Panc1 (cell line): ENCODE measurements around the gene SPATA20.

Experiments
- TF ChIP-seq, protein P1 (sequence below): fragments of 450-650 bp; IDR thresholded peaks from 2 replicates; pipeline ENCODE4 v1.5.1; 2017; ENCODE audit warnings: mild to moderate bottlenecking
- TF ChIP-seq, protein P2 (sequence below), 2 experiments: IDR thresholded peaks; 2 replicates each; pipeline ENCODE4 v1.6.1; 2011 to 2012; ENCODE audit warnings: low read depth in 2 of 2, control low read depth in 1 of 2, low read length in 1 of 2, mild to moderate bottlenecking in 1 of 2, moderate library complexity in 1 of 2; ENCODE audit not compliant: insufficient read depth in 1 of 2

DNA sequence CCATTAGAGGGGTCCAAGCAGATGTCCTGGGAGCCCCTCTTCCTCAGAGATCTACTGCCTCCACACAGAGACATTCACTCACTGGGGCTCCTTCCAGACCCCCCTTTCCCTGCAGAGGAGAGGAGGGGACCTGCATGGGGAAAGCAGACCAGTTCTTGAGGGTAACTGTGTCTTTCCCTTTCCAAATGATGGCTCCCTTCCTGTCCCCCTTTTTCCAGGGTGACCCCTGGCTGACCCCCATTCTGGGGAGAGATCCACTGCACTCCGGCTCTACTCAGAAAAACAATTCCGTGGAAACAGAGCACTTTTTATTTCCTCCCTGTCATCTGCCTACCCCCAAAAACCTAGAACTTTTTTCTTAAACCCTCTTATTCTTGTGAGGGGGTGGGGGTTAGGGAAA, 19.9 kb downstream of the SPATA20 start:
- TF ChIP-seq, protein P1, sequence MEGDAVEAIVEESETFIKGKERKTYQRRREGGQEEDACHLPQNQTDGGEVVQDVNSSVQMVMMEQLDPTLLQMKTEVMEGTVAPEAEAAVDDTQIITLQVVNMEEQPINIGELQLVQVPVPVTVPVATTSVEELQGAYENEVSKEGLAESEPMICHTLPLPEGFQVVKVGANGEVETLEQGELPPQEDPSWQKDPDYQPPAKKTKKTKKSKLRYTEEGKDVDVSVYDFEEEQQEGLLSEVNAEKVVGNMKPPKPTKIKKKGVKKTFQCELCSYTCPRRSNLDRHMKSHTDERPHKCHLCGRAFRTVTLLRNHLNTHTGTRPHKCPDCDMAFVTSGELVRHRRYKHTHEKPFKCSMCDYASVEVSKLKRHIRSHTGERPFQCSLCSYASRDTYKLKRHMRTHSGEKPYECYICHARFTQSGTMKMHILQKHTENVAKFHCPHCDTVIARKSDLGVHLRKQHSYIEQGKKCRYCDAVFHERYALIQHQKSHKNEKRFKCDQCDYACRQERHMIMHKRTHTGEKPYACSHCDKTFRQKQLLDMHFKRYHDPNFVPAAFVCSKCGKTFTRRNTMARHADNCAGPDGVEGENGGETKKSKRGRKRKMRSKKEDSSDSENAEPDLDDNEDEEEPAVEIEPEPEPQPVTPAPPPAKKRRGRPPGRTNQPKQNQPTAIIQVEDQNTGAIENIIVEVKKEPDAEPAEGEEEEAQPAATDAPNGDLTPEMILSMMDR, result no peak
- TF ChIP-seq, protein P2, sequence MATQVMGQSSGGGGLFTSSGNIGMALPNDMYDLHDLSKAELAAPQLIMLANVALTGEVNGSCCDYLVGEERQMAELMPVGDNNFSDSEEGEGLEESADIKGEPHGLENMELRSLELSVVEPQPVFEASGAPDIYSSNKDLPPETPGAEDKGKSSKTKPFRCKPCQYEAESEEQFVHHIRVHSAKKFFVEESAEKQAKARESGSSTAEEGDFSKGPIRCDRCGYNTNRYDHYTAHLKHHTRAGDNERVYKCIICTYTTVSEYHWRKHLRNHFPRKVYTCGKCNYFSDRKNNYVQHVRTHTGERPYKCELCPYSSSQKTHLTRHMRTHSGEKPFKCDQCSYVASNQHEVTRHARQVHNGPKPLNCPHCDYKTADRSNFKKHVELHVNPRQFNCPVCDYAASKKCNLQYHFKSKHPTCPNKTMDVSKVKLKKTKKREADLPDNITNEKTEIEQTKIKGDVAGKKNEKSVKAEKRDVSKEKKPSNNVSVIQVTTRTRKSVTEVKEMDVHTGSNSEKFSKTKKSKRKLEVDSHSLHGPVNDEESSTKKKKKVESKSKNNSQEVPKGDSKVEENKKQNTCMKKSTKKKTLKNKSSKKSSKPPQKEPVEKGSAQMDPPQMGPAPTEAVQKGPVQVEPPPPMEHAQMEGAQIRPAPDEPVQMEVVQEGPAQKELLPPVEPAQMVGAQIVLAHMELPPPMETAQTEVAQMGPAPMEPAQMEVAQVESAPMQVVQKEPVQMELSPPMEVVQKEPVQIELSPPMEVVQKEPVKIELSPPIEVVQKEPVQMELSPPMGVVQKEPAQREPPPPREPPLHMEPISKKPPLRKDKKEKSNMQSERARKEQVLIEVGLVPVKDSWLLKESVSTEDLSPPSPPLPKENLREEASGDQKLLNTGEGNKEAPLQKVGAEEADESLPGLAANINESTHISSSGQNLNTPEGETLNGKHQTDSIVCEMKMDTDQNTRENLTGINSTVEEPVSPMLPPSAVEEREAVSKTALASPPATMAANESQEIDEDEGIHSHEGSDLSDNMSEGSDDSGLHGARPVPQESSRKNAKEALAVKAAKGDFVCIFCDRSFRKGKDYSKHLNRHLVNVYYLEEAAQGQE (IDR thresholded peaks at IDR 0.05; ENCODE audit: insufficient read depth in 1 of 2, low read depth in 2 of 2, low read length in 1 of 2), result no peak
